CD4-positive, alpha-beta T cell (primary cell): ENCODE measurements around the gene LNX1. TPM values are rescaled to one million over a fixed set of nuclear protein-coding genes. Genes with fewer than 3 reads are reported as not detected.

ENCODE experiments used
- ATAC-seq: fragments of 200-7000 bp; cut with Tn5 transposase; one replicate; pipeline ENCODE4 v1.10.0; 2022; ENCODE audit warnings: mild to moderate bottlenecking; ENCODE audit not compliant: poor library complexity
- CTCF ChIA-PET: fragments of 350-600 bp; sonication (Branson Sonifier 250); formaldehyde crosslinking; loops from one replicate; lab custom pipeline; 2021; ENCODE audit warnings: antibody characterized with exemption, inconsistent platforms; lab: Charles Lee
- POLR2A ChIA-PET: fragments of 350-600 bp; sonication (Branson Sonifier 250); formaldehyde crosslinking; loops from one replicate; lab custom pipeline; 2021; ENCODE audit warnings: antibody characterized with exemption, inconsistent platforms; lab: Charles Lee
- DNase-seq, 14 experiments: peaks; one replicate each; pipeline ENCODE4 v3.0.0-alpha.2; 2013 to 2020; ENCODE audit warnings: mixed read lengths in 2 of 14
- H3K27ac ChIP-seq, 2 donors: one replicate each; pipeline versions ENCODE4 v1.5.1 to v1.7.0; 2013; ENCODE audit warnings: low read length in 2 of 2, low read depth in 1 of 2, mild to moderate bottlenecking in 1 of 2
- H3K27me3 ChIP-seq, 2 experiments: 1 replicate in 1 of 2; 2 replicates in 1 of 2; pipeline versions ENCODE4 v1.6.1 to v1.7.0; 2013; ENCODE audit warnings: low read length in 2 of 2, control low read depth in 1 of 2, mild to moderate bottlenecking in 1 of 2, moderate library complexity in 1 of 2; ENCODE audit not compliant: insufficient read depth in 2 of 2, control insufficient read depth in 1 of 2
- H3K36me3 ChIP-seq: one replicate; pipeline ENCODE4 v1.6.1; 2013; ENCODE audit warnings: low read length, control low read depth; ENCODE audit not compliant: insufficient read depth
- H3K4me1 ChIP-seq: one replicate; pipeline ENCODE4 v1.6.1; 2013; ENCODE audit warnings: low read length, control low read depth; ENCODE audit not compliant: insufficient read depth
- H3K4me3 ChIP-seq: one replicate; pipeline ENCODE4 v1.5.1; 2013; ENCODE audit warnings: mild to moderate bottlenecking, low read length, moderate library complexity
- H3K9me3 ChIP-seq, 2 experiments: 1 replicate in 1 of 2; 2 replicates in 1 of 2; pipeline versions ENCODE4 v1.6.1 to v1.7.0; 2013; ENCODE audit warnings: low read length in 2 of 2, mild to moderate bottlenecking in 2 of 2, control low read depth in 1 of 2, moderate library complexity in 1 of 2; ENCODE audit not compliant: control insufficient read depth in 1 of 2, insufficient read depth in 1 of 2
- H3K27ac Mint-ChIP-seq: one replicate; pipeline ENCODE4 v1.8.0; 2020; ENCODE audit warnings: mixed read lengths
- H3K27me3 Mint-ChIP-seq: one replicate; pipeline ENCODE4 v1.8.0; 2021; ENCODE audit warnings: mixed read lengths
- H3K36me3 Mint-ChIP-seq: one replicate; pipeline ENCODE4 v1.8.0; 2021; ENCODE audit warnings: low read depth, mixed read lengths
- H3K4me1 Mint-ChIP-seq: one replicate; pipeline ENCODE4 v1.8.0; 2021; ENCODE audit warnings: low read depth, mixed read lengths
- H3K4me3 Mint-ChIP-seq: one replicate; pipeline ENCODE4 v1.8.0; 2020; ENCODE audit warnings: mild to moderate bottlenecking, mixed read lengths
- H3K9me3 Mint-ChIP-seq: one replicate; pipeline ENCODE4 v1.8.0; 2020; ENCODE audit warnings: mixed read lengths
- CTCF ChIP-seq: fragments of 200-600 bp; IDR thresholded peaks from one replicate; pipeline ENCODE4 v1.8.0; 2022; ENCODE audit warnings: antibody characterized with exemption, mild to moderate bottlenecking
- intact Hi-C, 2 experiments: fragments of 100-400 bp; cut with DNase I in 1 of 2; cut with micrococcal nuclease in 1 of 2; formaldehyde crosslinking; loops; one replicate each; pipeline versions ENCODE4 v1.15.1 to v1.9.0; 2023 to 2025; cut with DNase I, micrococcal nuclease
- total RNA-seq, 174 experiments: library from RNA in 2 of 174; stranded (reverse) in 2 of 174; gene quantifications; one replicate each; pipeline ENCODE4 v1.2.3 and lab custom pipeline; 2021 to 2026

LNX1 gene
- total RNA-seq, 2 experiments from 2014 or later, result not detected

GRCh38 chr4:53562409-53562808 is 28.9 kb downstream of the LNX1 start:
- Mint-ChIP-seq H3K36me3 (no peaks in the 10 kb centered on the region), H3K9me3 (no peaks in the 10 kb centered on the region), H3K27me3 (peaks cover 8% of the 10 kb centered on the region), H3K27ac (no peak overlapping the region), H3K4me3 (no peak overlapping the region), H3K4me1 (no peaks in the 10 kb centered on the region)
- no peak for TF ChIP-seq CTCF
- no peak overlapping the region for H3K4me3 ChIP-seq
- no peaks in the 10 kb centered on the region for H3K4me1 ChIP-seq
- ATAC-seq, result no peak
- CTCF ChIA-PET, result no interaction called here
- intact Hi-C loops, result no loop called here
- H3K27me3 ChIP-seq, result peaks cover 0 to under 1% of the 10 kb centered on the region in 2 experiments
- H3K27ac ChIP-seq, result no peak overlapping the region
- no peaks in the 10 kb centered on the region for H3K36me3 ChIP-seq
- POLR2A ChIA-PET, result no interaction called here
- no peaks in the 10 kb centered on the region for H3K9me3 ChIP-seq
- no peak for DNase-seq

GRCh38 chr4:53559021-53559620 is 32.2 kb downstream of the LNX1 start:
- CTCF ChIA-PET, result interaction anchor here (0.8 kb wide), 1 partner anchor 283 kb away, joined by 4 read pairs; no protein-coding TSS in a partner anchor

GRCh38 chr4:53558065-53558801 is 33.1 kb downstream of the LNX1 start:
- intact Hi-C loops, result no loop called here
- peaks cover 4% of the 10 kb centered on the region for H3K27me3 Mint-ChIP-seq
- Histone ChIP-seq H3K9me3 (no peaks in the 10 kb centered on the region), H3K27me3 (peaks cover 0 to 3% of the 10 kb centered on the region in 2 experiments), H3K27ac (no peak overlapping the region), H3K4me1 (no peaks in the 10 kb centered on the region), H3K36me3 (no peaks in the 10 kb centered on the region), H3K4me3 (no peak overlapping the region)
- H3K4me3 Mint-ChIP-seq, result no peak overlapping the region
- no peak for ATAC-seq
- no peak for TF ChIP-seq CTCF
- ChIA-PET POLR2A (no interaction called here), CTCF (interaction anchor here (0.8 kb wide), 1 partner anchor 282 kb away, joined by 4 read pairs; no protein-coding TSS in a partner anchor)
- H3K9me3 Mint-ChIP-seq, result no peaks in the 10 kb centered on the region
- H3K4me1 Mint-ChIP-seq, result no peaks in the 10 kb centered on the region
- no peak for DNase-seq
- H3K36me3 Mint-ChIP-seq, result no peaks in the 10 kb centered on the region
- H3K27ac Mint-ChIP-seq, result no peak overlapping the region

More at GRCh38 chr4:53559021-53559620, 32.2 kb downstream of the LNX1 start:
- no peak overlapping the region for H3K4me3 Mint-ChIP-seq
- no peaks in the 10 kb centered on the region for H3K36me3 Mint-ChIP-seq
- no peak overlapping the region for H3K27ac Mint-ChIP-seq
- POLR2A ChIA-PET, result no interaction called here
- H3K27ac ChIP-seq, result no peak overlapping the region
- no peak for TF ChIP-seq CTCF
- no peaks in the 10 kb centered on the region for H3K36me3 ChIP-seq
- H3K27me3 ChIP-seq, result peaks cover 0 to 3% of the 10 kb centered on the region in 2 experiments
- H3K4me3 ChIP-seq, result no peak overlapping the region
- peaks cover 4% of the 10 kb centered on the region for H3K27me3 Mint-ChIP-seq
- no peak for DNase-seq
- no peaks in the 10 kb centered on the region for H3K4me1 ChIP-seq
- no peak for ATAC-seq
- intact Hi-C loops, result no loop called here
- no peaks in the 10 kb centered on the region for H3K9me3 ChIP-seq
- no peaks in the 10 kb centered on the region for H3K4me1 Mint-ChIP-seq
- no peaks in the 10 kb centered on the region for H3K9me3 Mint-ChIP-seq
